Muscle of leg (tissue), 11 donors: ENCODE results near the gene ASB11. TPM values are rescaled to one million over a fixed set of nuclear protein-coding genes. Genes with fewer than 3 reads are reported as not detected.
A peak's percentile ranks its signal among the peaks of the same experiment; 100 is the strongest.
"Not testable (repeated sequence)": the region's sequence is repeated elsewhere in the genome, so short reads cannot be mapped to it uniquely, and the experiment has no call there.

ENCODE experiments used
- DNase-seq: peaks from one replicate; pipeline ENCODE4 v3.0.0; 2013
- H3K27ac ChIP-seq: one replicate; pipeline ENCODE4 v1.5.1; 2013; ENCODE audit warnings: mild to moderate bottlenecking, low read length, control low read depth
- H3K27me3 ChIP-seq: one replicate; pipeline ENCODE4 v1.6.1; 2013; ENCODE audit warnings: low read length; ENCODE audit not compliant: control insufficient read depth, insufficient read depth
- H3K36me3 ChIP-seq: one replicate; pipeline ENCODE4 v1.6.1; 2013; ENCODE audit warnings: low read length; ENCODE audit not compliant: control insufficient read depth, insufficient read depth
- H3K4me1 ChIP-seq: one replicate; pipeline ENCODE4 v1.6.1; 2013; ENCODE audit warnings: low read length; ENCODE audit not compliant: control insufficient read depth, insufficient read depth
- H3K4me3 ChIP-seq: one replicate; pipeline ENCODE4 v1.5.1; 2013; ENCODE audit warnings: low read length, control low read depth
- H3K9me3 ChIP-seq: replicated peaks from 2 replicates; pipeline ENCODE4 v1.6.1; 2013; ENCODE audit warnings: low read depth, low read length; ENCODE audit not compliant: control insufficient read depth
- WGBS: methylation state at CpG from one replicate; pipeline ENCODE4 v1.1.5; 2013; ENCODE audit warnings: missing lambda C conversion rate; ENCODE audit not compliant: insufficient coverage; 5-methylcytosine and 5-hydroxymethylcytosine counted together
- polyA plus RNA-seq, 8 donors: library from polyadenylated mRNA; unstranded; fragments of 120-200 nt; gene quantifications; one replicate each; pipeline versions ENCODE4 v1.2.1 to v1.2.3, GENCODE V29; 2013; ENCODE audit warnings: inconsistent platforms in 1 of 8, low replicate concordance in 1 of 8; ENCODE audit not compliant: insufficient read length in 8 of 8, insufficient read depth in 1 of 8
- total RNA-seq: library from RNA; stranded (reverse); fragments of 120-200 nt; gene quantifications from one replicate; pipeline ENCODE4 v1.2.4, GENCODE V29; 2013

Gene ASB11
- total and polyA plus RNA-seq, 9 donors, result 3.9 to 11.7 (median 6.0) TPM

- Histone ChIP-seq H3K27ac (no peak overlapping the region), H3K4me1 (no peaks in the 10 kb centered on the region), H3K9me3 (no peaks in the 10 kb centered on the region), H3K27me3 (peaks cover 6% of the 10 kb centered on the region), H3K36me3 (no peaks in the 10 kb centered on the region), H3K4me3 (peak overlapping the region; percentile 0)
- no peak for DNase-seq
- WGBS, result no CpG with 5 or more reads among the region's 2 CpGs
These were observed 968 bp downstream of the ASB11 start for GRCh38 chrX:15314472-15314871.

DNA sequence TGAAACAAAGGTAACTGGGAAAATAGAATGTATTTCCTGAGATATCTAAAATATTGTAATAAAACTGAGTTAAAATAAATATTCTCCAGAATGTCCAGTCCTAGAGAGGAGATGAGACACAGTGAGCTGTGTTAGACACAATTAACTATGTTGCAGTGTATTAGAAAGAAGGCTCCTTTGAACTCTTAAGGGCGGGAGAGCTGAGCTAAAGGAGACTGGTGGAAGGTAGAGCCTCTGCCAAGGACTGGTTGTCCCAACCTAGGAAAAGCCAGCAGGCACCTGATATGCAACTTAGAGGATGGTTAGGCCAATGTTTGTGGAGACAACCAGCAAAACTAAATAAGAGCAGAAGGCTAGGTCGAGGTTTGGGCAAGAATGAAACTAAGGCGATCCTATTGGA is 4.3 kb downstream of the ASB11 start:
- WGBS, result 83% methylated on average over 2 of the region's 3 CpGs
- no peak overlapping the region for H3K4me3 ChIP-seq

GRCh38 chrX:15310117-15310516 is 5.3 kb downstream of the ASB11 start:
- peak; percentile 91 for DNase-seq
- no peaks in the 10 kb centered on the region for H3K4me1 ChIP-seq
- peak overlapping the region; percentile 60 for H3K27ac ChIP-seq
- H3K4me3 ChIP-seq, result no peak overlapping the region
- peaks cover 20% of the 10 kb centered on the region for H3K27me3 ChIP-seq
- H3K9me3 ChIP-seq, result no peaks in the 10 kb centered on the region
- no peaks in the 10 kb centered on the region for H3K36me3 ChIP-seq
- no CpG with 5 or more reads among the region's 3 CpGs for WGBS

More for the DNA sequence above, 4.3 kb downstream of the ASB11 start:
- Histone ChIP-seq H3K27ac (no peak overlapping the region), H3K9me3 (no peaks in the 10 kb centered on the region), H3K36me3 (no peaks in the 10 kb centered on the region), H3K27me3 (peaks cover 20% of the 10 kb centered on the region), H3K4me1 (no peaks in the 10 kb centered on the region)
- DNase-seq, result no peak

DNA sequence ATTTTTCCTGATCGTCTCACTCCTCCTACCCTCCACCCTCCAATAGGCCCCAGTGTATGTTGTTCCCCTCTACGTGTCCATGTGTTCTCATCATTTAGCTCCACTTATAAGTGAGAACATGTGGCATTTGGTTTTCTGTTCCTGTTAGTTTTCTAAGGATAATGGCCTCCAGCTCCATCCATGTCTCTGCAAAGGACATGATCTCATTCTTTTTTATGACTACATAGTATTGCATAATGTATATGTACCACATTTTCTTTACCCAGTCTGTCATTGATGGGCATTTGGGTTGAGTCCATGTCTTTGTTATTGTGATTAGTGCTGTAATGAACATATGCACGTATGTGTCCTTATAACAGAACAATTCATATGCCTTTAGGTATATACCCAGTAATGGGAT is 9.5 kb downstream of the ASB11 start:
- H3K9me3 ChIP-seq, H3K27ac ChIP-seq, H3K4me3 ChIP-seq, DNase-seq, H3K4me1 ChIP-seq, H3K36me3 ChIP-seq: not testable (repeated sequence)
- H3K27me3 ChIP-seq, result peaks cover 30% of the 10 kb centered on the region
- WGBS, result no CpG with 5 or more reads among the region's 3 CpGs

- Histone ChIP-seq H3K9me3 (no peaks in the 10 kb centered on the region), H3K4me1 (no peaks in the 10 kb centered on the region), H3K27ac (peak overlapping the region; percentile 71), H3K36me3 (no peaks in the 10 kb centered on the region), H3K4me3 (no peak overlapping the region), H3K27me3 (peaks cover 29% of the 10 kb centered on the region)
- 19% methylated on average over 3 of the region's 4 CpGs for WGBS
- peak; percentile 73 for DNase-seq
These were observed 13.5 kb downstream of the ASB11 start for GRCh38 chrX:15301924-15302323.

DNA sequence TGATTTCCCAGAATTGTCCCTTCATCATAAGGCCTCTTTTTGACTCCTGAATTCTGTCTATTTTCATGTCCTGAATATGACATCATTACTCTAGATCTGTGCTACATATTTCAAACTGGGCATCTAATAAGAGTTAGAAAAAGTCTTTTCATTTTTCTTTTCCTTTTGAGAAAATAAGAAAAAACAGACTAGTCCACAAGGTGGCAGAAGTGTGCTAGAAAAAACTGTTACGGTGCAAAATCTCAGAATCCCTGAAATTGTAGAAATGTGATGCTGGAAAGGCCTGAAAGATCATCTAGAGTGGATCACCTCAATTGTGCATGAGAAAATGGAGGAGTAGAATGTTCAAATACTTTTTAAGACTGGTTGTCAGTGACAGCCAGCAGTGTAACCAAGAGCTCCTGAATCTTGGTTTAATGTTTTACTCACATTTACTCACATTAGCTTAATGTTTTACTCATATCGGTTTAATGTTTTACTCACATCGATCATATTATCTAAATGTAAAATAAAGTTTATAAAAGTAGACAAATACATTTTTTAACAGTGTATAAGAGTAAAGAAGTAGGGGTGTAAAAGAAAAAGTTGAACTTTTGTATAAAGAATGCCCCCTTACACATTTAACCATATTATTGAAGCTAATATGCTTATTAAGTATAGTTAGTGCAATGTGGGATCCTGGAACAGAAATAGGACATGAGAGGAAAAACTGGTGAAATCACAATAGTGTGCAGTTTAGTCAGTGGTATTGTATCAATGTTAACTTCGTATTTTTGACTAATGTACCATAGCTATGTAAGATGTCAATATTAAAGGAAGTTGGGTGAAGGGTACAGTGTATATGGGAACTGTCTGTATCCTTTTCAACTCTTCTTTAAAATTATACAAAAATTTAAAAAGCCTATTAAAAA is 15.2 kb downstream of the ASB11 start:
- Histone ChIP-seq H3K4me3 (no peak overlapping the region), H3K36me3 (no peaks in the 10 kb centered on the region), H3K27me3 (peaks cover 34% of the 10 kb centered on the region), H3K4me1 (no peaks in the 10 kb centered on the region), H3K9me3 (no peaks in the 10 kb centered on the region), H3K27ac (no peak overlapping the region)
- WGBS, result no CpG with 5 or more reads among the region's 4 CpGs
- peak; percentile 46 for DNase-seq

- peaks cover 37% of the 10 kb centered on the region for H3K27me3 ChIP-seq
- H3K36me3 ChIP-seq, result no peaks in the 10 kb centered on the region
- WGBS, result 85% methylated on average over 2 of the region's 3 CpGs
- peak overlapping the region; percentile 67 for H3K27ac ChIP-seq
- no peak overlapping the region for H3K4me3 ChIP-seq
- H3K9me3 ChIP-seq, result no peaks in the 10 kb centered on the region
- no peaks in the 10 kb centered on the region for H3K4me1 ChIP-seq
- DNase-seq, result no peak
These were observed 16.7 kb downstream of the ASB11 start for GRCh38 chrX:15298780-15299179.

DNA sequence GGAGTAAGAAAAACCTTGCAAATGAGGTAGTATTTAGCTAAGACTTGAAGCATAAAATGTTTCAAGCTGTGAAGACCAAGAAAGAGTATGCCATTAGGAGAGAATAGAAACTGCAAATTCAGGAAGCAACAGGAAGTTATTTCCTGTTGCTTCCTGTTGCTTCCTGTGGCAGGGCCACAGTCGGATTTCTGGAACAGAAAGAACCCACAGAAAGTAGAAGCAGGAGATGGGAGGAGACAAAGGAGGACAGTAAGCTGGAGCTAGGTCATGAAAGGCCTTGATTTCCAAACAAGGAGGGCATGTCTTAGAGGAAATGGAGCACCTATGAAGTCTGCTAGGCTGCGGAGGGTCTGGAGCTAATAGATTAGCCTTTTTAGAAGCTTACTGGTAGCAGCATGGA is 17.2 kb downstream of the ASB11 start:
- H3K27me3 ChIP-seq, result peaks cover 32% of the 10 kb centered on the region
- WGBS, result 58% methylated on average over 2 of the region's 2 CpGs
- no peaks in the 10 kb centered on the region for H3K36me3 ChIP-seq
- H3K4me3 ChIP-seq, result no peak overlapping the region
- H3K9me3 ChIP-seq, result no peaks in the 10 kb centered on the region
- DNase-seq, result peak; percentile 44
- no peaks in the 10 kb centered on the region for H3K4me1 ChIP-seq
- peak overlapping the region; percentile 67 for H3K27ac ChIP-seq

GRCh38 chrX:15293451-15293850 is 22.0 kb downstream of the ASB11 start:
- Histone ChIP-seq H3K36me3 (no peaks in the 10 kb centered on the region), H3K27ac (no peak overlapping the region), H3K27me3 (peaks cover 29% of the 10 kb centered on the region), H3K4me1 (no peaks in the 10 kb centered on the region), H3K4me3 (no peak overlapping the region), H3K9me3 (no peaks in the 10 kb centered on the region)
- WGBS, result no CpG with 5 or more reads among the region's 2 CpGs
- DNase-seq, result no peak

DNA sequence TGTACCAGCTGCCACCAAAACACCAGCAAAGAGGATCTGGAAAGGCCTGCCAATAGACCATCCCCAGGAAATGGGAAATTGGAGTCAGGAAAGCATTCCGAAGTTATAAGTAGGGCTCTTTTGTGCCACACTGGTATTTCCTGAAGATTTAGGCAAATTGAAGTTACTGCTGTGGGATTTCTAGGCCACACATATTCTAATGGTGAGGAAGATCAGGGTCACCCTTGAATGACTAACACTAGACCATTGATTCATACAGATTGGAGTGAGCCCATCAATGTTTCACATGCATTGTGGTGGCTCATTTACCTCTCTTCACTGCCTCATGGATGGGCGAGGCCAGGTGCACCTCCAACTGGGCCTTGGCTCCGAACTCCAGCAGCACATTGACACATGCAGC is 22.6 kb downstream of the ASB11 start:
- Histone ChIP-seq H3K4me1 (no peaks in the 10 kb centered on the region), H3K36me3 (no peaks in the 10 kb centered on the region), H3K27me3 (peaks cover 27% of the 10 kb centered on the region), H3K27ac (no peak overlapping the region), H3K9me3 (no peaks in the 10 kb centered on the region), H3K4me3 (no peak overlapping the region)
- no peak for DNase-seq
- no CpG with 5 or more reads among the region's 3 CpGs for WGBS
